Neuronal stem cell (in vitro differentiated cells): ENCODE measurements around the gene TNNT1.
A peak's percentile ranks its signal among the peaks of the same experiment; 100 is the strongest.

Source experiments
- DNase-seq: peaks from one replicate; pipeline ENCODE4 v3.0.0-alpha.2; 2013; ENCODE audit warnings: low spot score
- H2AFZ ChIP-seq: one replicate; pipeline ENCODE4 v1.6.1; 2013; ENCODE audit warnings: mild to moderate bottlenecking, low read length, inconsistent platforms
- H2AK5ac ChIP-seq: 2 replicates; pipeline ENCODE4 v1.6.1; 2013; ENCODE audit warnings: low read depth, mild to moderate bottlenecking, inconsistent platforms, low read length, moderate library complexity, mixed read lengths
- H2BK120ac ChIP-seq: 2 replicates; pipeline ENCODE4 v1.6.1; 2013; ENCODE audit warnings: low read depth, mild to moderate bottlenecking, inconsistent platforms, low read length, moderate library complexity, mixed read lengths
- H2BK12ac ChIP-seq: one replicate; pipeline ENCODE4 v1.6.1; 2013; ENCODE audit warnings: low read length, inconsistent platforms
- H2BK15ac ChIP-seq: 2 replicates; pipeline ENCODE4 v1.6.1; 2013; ENCODE audit warnings: mild to moderate bottlenecking, low read length, inconsistent platforms, mixed read lengths
- H2BK5ac ChIP-seq: one replicate; pipeline ENCODE4 v1.6.1; 2013; ENCODE audit warnings: inconsistent platforms, mild to moderate bottlenecking, low read length, moderate library complexity
- H3K14ac ChIP-seq: one replicate; pipeline ENCODE4 v1.6.1; 2013; ENCODE audit warnings: low read length, inconsistent platforms
- H3K18ac ChIP-seq: 2 replicates; pipeline ENCODE4 v1.6.1; 2013; ENCODE audit warnings: low read length, inconsistent platforms
- H3K23ac ChIP-seq: 2 replicates; pipeline ENCODE4 v1.6.1; 2013; ENCODE audit warnings: low read depth, mild to moderate bottlenecking, mixed read lengths, low read length, inconsistent platforms; ENCODE audit not compliant: poor library complexity
- H3K27ac ChIP-seq: replicated peaks from 3 replicates; pipeline ENCODE4 v1.5.1; 2013; ENCODE audit warnings: low read length, inconsistent platforms
- H3K27me3 ChIP-seq, 3 experiments: 2 replicates each; pipeline ENCODE4 v1.6.1; 2013; ENCODE audit warnings: low read length in 3 of 3, mild to moderate bottlenecking in 2 of 3, inconsistent platforms in 1 of 3, low read depth in 1 of 3, mixed read lengths in 1 of 3, moderate library complexity in 1 of 3; ENCODE audit not compliant: control insufficient read depth in 3 of 3, insufficient read depth in 3 of 3
- H3K36me3 ChIP-seq, 2 donors: replicated peaks in 1 of 2; 2 replicates each; pipeline ENCODE4 v1.6.1; 2013; ENCODE audit warnings: low read length in 2 of 2; ENCODE audit not compliant: control insufficient read depth in 2 of 2, insufficient read depth in 2 of 2
- H3K4ac ChIP-seq: 2 replicates; pipeline ENCODE4 v1.6.1; 2013; ENCODE audit warnings: inconsistent platforms, mild to moderate bottlenecking, low read length, moderate library complexity
- H3K4me1 ChIP-seq, 2 donors: 1 replicate in 1 of 2; 2 replicates in 1 of 2; pipeline ENCODE4 v1.6.1; 2013; ENCODE audit warnings: low read length in 2 of 2, low read depth in 1 of 2; ENCODE audit not compliant: control insufficient read depth in 2 of 2, insufficient read depth in 1 of 2
- H3K4me2 ChIP-seq: one replicate; pipeline ENCODE4 v1.6.1; 2013; ENCODE audit warnings: mild to moderate bottlenecking, low read length, inconsistent platforms; ENCODE audit not compliant: insufficient read depth, poor library complexity, severe bottlenecking
- H3K4me3 ChIP-seq, 2 donors: 2 replicates each; pipeline ENCODE4 v1.5.1; 2013; ENCODE audit warnings: low read length in 2 of 2, mild to moderate bottlenecking in 2 of 2, inconsistent platforms in 1 of 2, moderate library complexity in 1 of 2
- H3K79me1 ChIP-seq: one replicate; pipeline ENCODE4 v1.6.1; 2013; ENCODE audit warnings: low read depth, mild to moderate bottlenecking, inconsistent platforms, low read length, moderate library complexity
- H3K9ac ChIP-seq: one replicate; pipeline ENCODE4 v1.6.1; 2013; ENCODE audit warnings: mild to moderate bottlenecking, low read depth, low read length, inconsistent platforms; ENCODE audit not compliant: poor library complexity
- H3K9me3 ChIP-seq, 2 donors: replicated peaks in 1 of 2; 2 replicates each; pipeline versions ENCODE3 to v1.6.1; 2013; ENCODE audit warnings: low read length in 2 of 2, mild to moderate bottlenecking in 2 of 2, inconsistent platforms in 1 of 2, low read depth in 1 of 2, mixed read lengths in 1 of 2, moderate library complexity in 1 of 2; ENCODE audit not compliant: control insufficient read depth in 2 of 2, insufficient read depth in 1 of 2
- H4K8ac ChIP-seq: one replicate; pipeline ENCODE4 v1.6.1; 2013; ENCODE audit warnings: low read depth, mild to moderate bottlenecking, inconsistent platforms, low read length, moderate library complexity
- H4K91ac ChIP-seq: one replicate; pipeline ENCODE4 v1.6.1; 2013; ENCODE audit warnings: low read length, low read depth, mild to moderate bottlenecking, inconsistent platforms; ENCODE audit not compliant: poor library complexity
- WGBS, 2 donors: extraction: QIAGEN DNeasy Blood & Tissue Kit; methylation state at CpG; one replicate each; pipeline ENCODE4 v1.1.7; 2013; ENCODE audit warnings: missing lambda C conversion rate in 2 of 2, mixed read lengths in 1 of 2; ENCODE audit not compliant: insufficient read length in 2 of 2, insufficient replicate concordance in 1 of 2; ENCODE audit errors: extremely low coverage in 2 of 2; 5-methylcytosine and 5-hydroxymethylcytosine counted together

TNNT1 gene

GRCh38 chr19:55181740-55182139 lies 32.7 kb upstream of the TNNT1 start:
- no peak overlapping the region for H3K27ac ChIP-seq
- peaks cover 0 to 39% (median 29%) of the 10 kb centered on the region in 3 experiments for H3K27me3 ChIP-seq
- no peak overlapping the region for H3K4me2 ChIP-seq
- no peak overlapping the region for H2BK15ac ChIP-seq
- no peaks in the 10 kb centered on the region for H3K9me3 ChIP-seq
- no peak overlapping the region for H2AFZ ChIP-seq
- H3K4me3 ChIP-seq, result no peak overlapping the region
- H2BK12ac ChIP-seq, result no peak overlapping the region
- H3K14ac ChIP-seq, result no peak overlapping the region
- no peak overlapping the region for H4K8ac ChIP-seq
- no peak for DNase-seq
- no peak overlapping the region for H3K23ac ChIP-seq
- H3K18ac ChIP-seq, result no peak overlapping the region
- peak overlapping the region; percentile 21 for H3K9ac ChIP-seq
- H2BK5ac ChIP-seq, result no peak overlapping the region
- H2AK5ac ChIP-seq, result no peak overlapping the region
- no peak overlapping the region for H4K91ac ChIP-seq
- no peaks in the 10 kb centered on the region for H3K36me3 ChIP-seq
- no peak overlapping the region for H3K4ac ChIP-seq
- no peaks in the 10 kb centered on the region for H3K79me1 ChIP-seq
- H2BK120ac ChIP-seq, result no peak overlapping the region
- WGBS, 2 donors, result no CpG with 5 or more reads among the region's 20 CpGs
- peaks cover 6 to 9% of the 10 kb centered on the region in 2 donors for H3K4me1 ChIP-seq

- peak within 1 kb of the TSS; percentile 60 for H3K23ac ChIP-seq
- peak within 1 kb of the TSS; percentile 72 for H2BK120ac ChIP-seq
- peak within 1 kb of the TSS; percentile 39 for H2BK5ac ChIP-seq
- peak within 1 kb of the TSS; percentile 46 to 81 for H3K4me3 ChIP-seq
- H3K4ac ChIP-seq, result no peak within 1 kb of the TSS
- peak within 1 kb of the TSS; percentile 37 for H3K9ac ChIP-seq
- no peaks in the 10 kb centered on the region for H3K79me1 ChIP-seq
- no peak within 1 kb of the TSS for H3K27ac ChIP-seq
- H3K18ac ChIP-seq, result peak within 1 kb of the TSS; percentile 94
- H3K36me3 ChIP-seq, result no peaks in the 10 kb centered on the region
- H4K8ac ChIP-seq, result no peak within 1 kb of the TSS
- H3K4me1 ChIP-seq, result peaks cover 6 to 9% of the 10 kb centered on the region in 2 donors
- peak within 1 kb of the TSS; percentile 98 for H3K4me2 ChIP-seq
- H2AFZ ChIP-seq, result peak within 1 kb of the TSS; percentile 94
- peak within 1 kb of the TSS; percentile 4 for H3K14ac ChIP-seq
- peak within 1 kb of the TSS; percentile 72 for H2AK5ac ChIP-seq
- no peak within 1 kb of the TSS for H4K91ac ChIP-seq
- H3K27me3 ChIP-seq, result peaks cover 0 to 46% (median 28%) of the 10 kb centered on the region in 3 experiments
- DNase-seq, result peak; percentile 58
- H2BK12ac ChIP-seq, result peak within 1 kb of the TSS; percentile 41
- H2BK15ac ChIP-seq, result peak within 1 kb of the TSS; percentile 25
- WGBS, 2 donors, result no CpG with 5 or more reads among the region's 68 CpGs
- peaks cover 0 to 2% of the 10 kb centered on the region in 2 donors for H3K9me3 ChIP-seq
Observed at GRCh38 chr19:55179606-55180484, 30.8 kb upstream of the TNNT1 start, which contains the start of gene SYT5. TSS of gene SYT5 (minus strand) at chr19:55180289. CDS start at chr19:55179041, 1,248 bp downstream.

- Histone ChIP-seq H3K9me3 (peaks cover 3 to 5% of the 10 kb centered on the region in 2 donors), H3K4me2 (peak overlapping the region; percentile 98), H3K23ac (peak overlapping the region; percentile 34), H3K4me1 (peaks cover 8 to 9% of the 10 kb centered on the region in 2 donors), H2BK12ac (no peak overlapping the region), H3K27ac (no peak overlapping the region), H3K18ac (peak overlapping the region; percentile 94), H3K14ac (peak overlapping the region; percentile 4), H2BK120ac (no peak overlapping the region), H3K79me1 (no peaks in the 10 kb centered on the region), H4K8ac (no peak overlapping the region), H2AK5ac (peak overlapping the region; percentile 72), H2BK15ac (peak overlapping the region; percentile 25), H4K91ac (no peak overlapping the region), H2AFZ (peak overlapping the region; percentile 94), H3K36me3 (no peaks in the 10 kb centered on the region), H3K4me3 (peak overlapping the region; percentile 46 to 81), H3K27me3 (peaks cover 0 to 51% (median 26%) of the 10 kb centered on the region in 3 experiments), H2BK5ac (no peak overlapping the region), H3K9ac (peak overlapping the region; percentile 37), H3K4ac (no peak overlapping the region)
- DNase-seq, result peak; percentile 87
- WGBS, 2 donors, result no CpG with 5 or more reads among the region's 61 CpGs
Observed at GRCh38 chr19:55178781-55179599, 30.0 kb upstream of the TNNT1 start.
